Caco-2 (cell line): Measurements from ENCODE around the gene ARFIP1. TPM values are rescaled to one million over a fixed set of nuclear protein-coding genes. Genes with fewer than 3 reads are reported as not detected.

Experiments used
- BruUV-seq: library from RNA; stranded (reverse); fragments of 400-500 nt; replicated peaks from 2 replicates; lab custom pipeline; 2021; lab: Mats Ljungman, UMichigan
- CTCF ChIA-PET: fragments of 300-600 bp; sonication (Branson Sonifier 250); formaldehyde crosslinking; loops from one replicate; lab custom pipeline; 2022; ENCODE audit warnings: antibody characterized with exemption; lab: Charles Lee
- POLR2A ChIA-PET: fragments of 300-600 bp; sonication (Branson Sonifier 250); formaldehyde crosslinking; loops from one replicate; lab custom pipeline; 2022; ENCODE audit warnings: antibody characterized with exemption; lab: Charles Lee
- DNase-seq, 2 experiments: peaks; one replicate each; pipeline versions ENCODE4 v3.0.0 to v3.0.0-alpha.2; 2020 to 2022
- H3K27me3 ChIP-seq: replicated peaks from 2 replicates; pipeline ENCODE4 v1.6.0; 2011; ENCODE audit warnings: low read length; ENCODE audit not compliant: control insufficient read depth, insufficient read depth
- H3K36me3 ChIP-seq: 2 replicates; pipeline ENCODE4 v1.5.1; 2011; ENCODE audit warnings: low read length; ENCODE audit not compliant: control insufficient read depth, insufficient read depth
- H3K4me1 ChIP-seq: fragments of 250-450 bp; sonication (Bioruptor Pico); 2 replicates; pipeline ENCODE4 v1.5.1; 2020; ENCODE audit warnings: mild to moderate bottlenecking
- H3K4me3 ChIP-seq: 2 replicates; pipeline ENCODE4 v1.5.1; 2011; ENCODE audit warnings: low read depth, mild to moderate bottlenecking, control low read depth, low read length
- H3K9me3 ChIP-seq: fragments of 250-450 bp; sonication (Bioruptor Pico); 2 replicates; pipeline ENCODE4 v1.5.1; 2020; ENCODE audit warnings: mild to moderate bottlenecking, moderate library complexity
- H3K27ac Mint-ChIP-seq: one replicate; pipeline ENCODE4 v1.8.0; 2022; ENCODE audit warnings: mixed read lengths; ENCODE audit not compliant: unreplicated experiment
- H3K27me3 Mint-ChIP-seq: one replicate; pipeline ENCODE4 v1.8.0; 2022; ENCODE audit warnings: mixed read lengths; ENCODE audit not compliant: insufficient read depth, unreplicated experiment
- H3K36me3 Mint-ChIP-seq: one replicate; pipeline ENCODE4 v1.8.0; 2022; ENCODE audit warnings: mild to moderate bottlenecking, mixed read lengths; ENCODE audit not compliant: insufficient read depth, unreplicated experiment
- H3K4me1 Mint-ChIP-seq: one replicate; pipeline ENCODE4 v1.8.0; 2022; ENCODE audit warnings: low read depth, mixed read lengths; ENCODE audit not compliant: unreplicated experiment
- H3K4me3 Mint-ChIP-seq: one replicate; pipeline ENCODE4 v1.8.0; 2022; ENCODE audit warnings: mild to moderate bottlenecking, moderate library complexity, mixed read lengths; ENCODE audit not compliant: unreplicated experiment
- H3K9me3 Mint-ChIP-seq: one replicate; pipeline ENCODE4 v1.8.0; 2022; ENCODE audit warnings: mixed read lengths; ENCODE audit not compliant: unreplicated experiment
- intact Hi-C: fragments of 100-400 bp; cut with micrococcal nuclease; formaldehyde crosslinking; loops from one replicate; pipeline ENCODE4 v1.10.0; 2022; ENCODE audit not compliant: unreplicated experiment
- total RNA-seq: library from RNA; stranded (reverse); gene quantifications from 2 replicates; pipeline ENCODE4 v1.2.3, GENCODE V29; 2022
- TF ChIP-seq, protein P1 (sequence below), 2 experiments: fragments of 200-600 bp in 1 of 2; IDR thresholded peaks; 1 replicate in 1 of 2; 2 replicates in 1 of 2; pipeline versions ENCODE4 v1.5.1 to v1.8.0; 2011 to 2022; ENCODE audit warnings: antibody characterized with exemption in 1 of 2, control low read depth in 1 of 2, inconsistent platforms in 1 of 2, low read depth in 1 of 2, low read length in 1 of 2, mild to moderate bottlenecking in 1 of 2, moderate library complexity in 1 of 2; ENCODE audit not compliant: insufficient read depth in 1 of 2, severe bottlenecking in 1 of 2, unreplicated experiment in 1 of 2

The ARFIP1 gene
- total RNA-seq, 1 experiment from 2014 or later = 31.9 TPM

GRCh38 chr4:152943672-152944071, 163.9 kb downstream of the ARFIP1 start:
- H3K36me3 ChIP-seq = no peaks in the 10 kb centered on the region
- POLR2A ChIA-PET = no interaction called here

DNA sequence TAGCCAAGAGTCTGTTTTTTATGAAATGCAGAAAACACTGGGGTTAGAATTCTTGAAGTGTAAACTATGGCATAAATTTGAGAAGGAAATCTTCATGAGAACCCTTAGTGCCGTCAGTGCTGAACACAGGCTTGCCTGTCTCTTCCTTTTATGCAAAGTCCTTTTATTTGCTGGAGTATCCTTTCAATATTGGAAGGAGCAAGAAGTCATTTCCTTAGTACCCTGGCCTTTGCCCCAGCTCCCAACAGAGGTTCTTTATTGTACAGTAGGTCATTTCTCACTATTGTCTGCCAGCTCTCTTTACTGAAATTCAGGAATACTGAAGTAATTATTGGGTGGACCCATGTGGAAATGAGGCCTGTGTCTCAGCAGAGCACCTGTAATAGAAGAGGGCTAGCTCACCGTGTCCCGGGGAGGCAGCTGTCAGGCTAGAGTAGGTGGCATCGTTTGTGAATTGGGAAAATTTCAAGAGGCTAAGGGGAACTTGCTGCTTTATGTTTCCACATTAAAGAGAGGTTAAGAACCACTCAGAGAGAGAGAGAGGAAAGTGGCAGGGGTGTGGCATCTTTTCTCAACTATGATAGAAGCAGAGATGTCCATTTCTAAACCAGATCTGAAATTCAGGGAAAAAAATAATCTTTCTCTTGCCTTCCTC, 165.0 kb downstream of the ARFIP1 start:
- POLR2A ChIA-PET = no interaction called here
- no TSS peak for BruUV-seq
- H3K9me3 Mint-ChIP-seq = no peaks in the 10 kb centered on the region
- no peaks in the 10 kb centered on the region for H3K27me3 Mint-ChIP-seq
- CTCF ChIA-PET = no interaction called here
- H3K36me3 Mint-ChIP-seq = peaks cover 7% of the 10 kb centered on the region
- H3K36me3 ChIP-seq = no peaks in the 10 kb centered on the region
- no peaks in the 10 kb centered on the region for H3K27me3 ChIP-seq
- TF ChIP-seq, protein P1, sequence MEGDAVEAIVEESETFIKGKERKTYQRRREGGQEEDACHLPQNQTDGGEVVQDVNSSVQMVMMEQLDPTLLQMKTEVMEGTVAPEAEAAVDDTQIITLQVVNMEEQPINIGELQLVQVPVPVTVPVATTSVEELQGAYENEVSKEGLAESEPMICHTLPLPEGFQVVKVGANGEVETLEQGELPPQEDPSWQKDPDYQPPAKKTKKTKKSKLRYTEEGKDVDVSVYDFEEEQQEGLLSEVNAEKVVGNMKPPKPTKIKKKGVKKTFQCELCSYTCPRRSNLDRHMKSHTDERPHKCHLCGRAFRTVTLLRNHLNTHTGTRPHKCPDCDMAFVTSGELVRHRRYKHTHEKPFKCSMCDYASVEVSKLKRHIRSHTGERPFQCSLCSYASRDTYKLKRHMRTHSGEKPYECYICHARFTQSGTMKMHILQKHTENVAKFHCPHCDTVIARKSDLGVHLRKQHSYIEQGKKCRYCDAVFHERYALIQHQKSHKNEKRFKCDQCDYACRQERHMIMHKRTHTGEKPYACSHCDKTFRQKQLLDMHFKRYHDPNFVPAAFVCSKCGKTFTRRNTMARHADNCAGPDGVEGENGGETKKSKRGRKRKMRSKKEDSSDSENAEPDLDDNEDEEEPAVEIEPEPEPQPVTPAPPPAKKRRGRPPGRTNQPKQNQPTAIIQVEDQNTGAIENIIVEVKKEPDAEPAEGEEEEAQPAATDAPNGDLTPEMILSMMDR (IDR thresholded peaks at IDR 0.05; ENCODE audit: insufficient read depth in 1 of 2, low read depth in 1 of 2, low read length in 1 of 2, severe bottlenecking in 1 of 2, unreplicated experiment in 1 of 2) = no peak
- no peak overlapping the region for H3K4me3 ChIP-seq
- H3K4me3 Mint-ChIP-seq = no peak overlapping the region
- no peaks in the 10 kb centered on the region for H3K9me3 ChIP-seq
- DNase-seq = no peak
- H3K4me1 ChIP-seq = no peaks in the 10 kb centered on the region
- no peak overlapping the region for H3K27ac Mint-ChIP-seq
- no peaks in the 10 kb centered on the region for H3K4me1 Mint-ChIP-seq
- intact Hi-C loops = no loop called here

More at GRCh38 chr4:152943672-152944071, 163.9 kb downstream of the ARFIP1 start:
- H3K27me3 ChIP-seq = no peaks in the 10 kb centered on the region; the same call in 1 of the 2 replicates
- TF ChIP-seq, protein P1 (IDR thresholded peaks at IDR 0.05; ENCODE audit: insufficient read depth in 1 of 2, low read depth in 1 of 2, low read length in 1 of 2, severe bottlenecking in 1 of 2, unreplicated experiment in 1 of 2) = no peak
- CTCF ChIA-PET = interaction anchor here (0.5 kb wide), 1 partner anchor 184 kb away, joined by 3 read pairs; no protein-coding TSS in a partner anchor
- BruUV-seq = no TSS peak
- Mint-ChIP-seq H3K27ac (no peak overlapping the region), H3K4me1 (no peaks in the 10 kb centered on the region), H3K4me3 (no peak overlapping the region), H3K9me3 (no peaks in the 10 kb centered on the region), H3K27me3 (peaks cover 4% of the 10 kb centered on the region), H3K36me3 (peaks cover 12% of the 10 kb centered on the region)
- no peak overlapping the region for H3K4me3 ChIP-seq
- no peaks in the 10 kb centered on the region for H3K9me3 ChIP-seq
- no peaks in the 10 kb centered on the region for H3K4me1 ChIP-seq
- intact Hi-C loops = no loop called here
- DNase-seq = no peak

- TF ChIP-seq, protein P1 (IDR thresholded peaks at IDR 0.05; ENCODE audit: insufficient read depth in 1 of 2, low read depth in 1 of 2, low read length in 1 of 2, severe bottlenecking in 1 of 2, unreplicated experiment in 1 of 2) = no peak
- Mint-ChIP-seq H3K9me3 (no peaks in the 10 kb centered on the region), H3K4me3 (no peak overlapping the region), H3K27me3 (no peaks in the 10 kb centered on the region), H3K36me3 (peaks cover 7% of the 10 kb centered on the region), H3K4me1 (peaks cover 2% of the 10 kb centered on the region), H3K27ac (no peak overlapping the region)
- Histone ChIP-seq H3K4me1 (no peaks in the 10 kb centered on the region), H3K4me3 (no peak overlapping the region), H3K27me3 (no peaks in the 10 kb centered on the region), H3K9me3 (no peaks in the 10 kb centered on the region), H3K36me3 (no peaks in the 10 kb centered on the region)
- no TSS peak for BruUV-seq
- intact Hi-C loops = no loop called here
- ChIA-PET CTCF (no interaction called here), POLR2A (no interaction called here)
- no peak for DNase-seq
These were observed 165.9 kb downstream of the ARFIP1 start for GRCh38 chr4:152945639-152946038.
